Measurements from ENCODE around the gene PODXL. TPM values are rescaled to one million over a fixed set of nuclear protein-coding genes. Genes with fewer than 3 reads are reported as not detected.

Gene PODXL
- total and polyA plus RNA-seq, 2 donors (not counting 3 experiments of a cell fraction or from before 2014, with no cell fraction given): 86.4 to 156 TPM

- Histone ChIP-seq H3K79me2 (ENCODE audit: control insufficient read depth, insufficient read depth, low read length) (peaks cover 89% of the 10 kb centered on the region), H3K9me3 (replicated peaks; ENCODE audit: control insufficient read depth, insufficient read depth, low read length) (no peaks in the 10 kb centered on the region), H3K9ac (replicated peaks; ENCODE audit: extremely low read depth, insufficient read depth, low read length) (no peak overlapping the region), H3K27ac (ENCODE audit: insufficient read depth, low read depth, low read length) (no peak overlapping the region), H3K36me3 (ENCODE audit: control insufficient read depth in 2 of 2, extremely low read depth in 1 of 2, insufficient read depth in 2 of 2, low read length in 2 of 2) (no peaks in the 10 kb centered on the region), H3K4me1 (ENCODE audit: control insufficient read depth, extremely low read depth, insufficient read depth, low read length) (peaks cover 29% of the 10 kb centered on the region), H3K27me3 (ENCODE audit: control insufficient read depth in 2 of 2, insufficient read depth in 2 of 2, low read length in 2 of 2) (no peaks in the 10 kb centered on the region), H3K4me3 (replicated peaks in 1 of 3; ENCODE audit: insufficient read depth in 1 of 3, low read depth in 1 of 3, low read length in 3 of 3) (no peak overlapping the region), H2AFZ (ENCODE audit: low read depth, low read length) (no peak overlapping the region), H4K20me1 (replicated peaks; ENCODE audit: control insufficient read depth, extremely low read depth, insufficient read depth, low read length) (no peaks in the 10 kb centered on the region), H3K4me2 (ENCODE audit: insufficient read depth, low read length) (no peak overlapping the region), H3K9me1 (replicated peaks; ENCODE audit: control insufficient read depth, extremely low read depth, insufficient read depth, low read length) (no peaks in the 10 kb centered on the region)
- FAIRE-seq: no peak
- ChIA-PET POLR2A (no interaction called here), CTCF (interaction anchor here (0.5 to 4.7 kb wide), 22 partner anchors 12 to 458 kb away, joined by 3 to 29 read pairs (median 4); no protein-coding TSS in a partner anchor)
- DNase-seq (ENCODE audit: low read depth, low spot score): peak; percentile 57
- intact Hi-C loops (cut with micrococcal nuclease) (loop anchor here (1.0 kb wide), 1 partner anchor 8 kb away; no protein-coding TSS in a partner anchor), dilution Hi-C loops (cut with MboI; ENCODE audit: extremely low pct_ligation_motif_present, low sequenced_read_pairs) (no loop called here)
- TF ChIP-seq CTCF (IDR thresholded peaks at IDR 0.05; ENCODE audit: extremely low read depth in 1 of 2, insufficient read depth in 1 of 2, low read depth in 1 of 2, low read length in 2 of 2) (peak; percentile 83 to 85), GATA2 (IDR thresholded peaks at IDR 0.05; ENCODE audit: insufficient read depth, insufficient read length, low read depth, low read length) (no peak)
- no TSS peak for BruUV-seq (replicated peaks)
These were observed 9.8 kb downstream of the PODXL start for GRCh38 chr7:131546583-131547141.

- TF ChIP-seq FOS (IDR thresholded peaks at IDR 0.05; ENCODE audit: borderline replicate concordance, insufficient read depth, low read length): no peak
- TF ChIP-seq CTCF (IDR thresholded peaks at IDR 0.05; ENCODE audit: extremely low read depth in 1 of 2, insufficient read depth in 1 of 2, low read depth in 1 of 2, low read length in 2 of 2): no peak
- no peak for TF ChIP-seq MYC (IDR thresholded peaks at IDR 0.05; ENCODE audit: low read depth, low read length)
- TF ChIP-seq JUN (IDR thresholded peaks at IDR 0.05; ENCODE audit: borderline replicate concordance, insufficient read depth, insufficient read length, low read depth): no peak
- no peak for TF ChIP-seq POLR2AphosphoS5 (IDR thresholded peaks at IDR 0.05; ENCODE audit: insufficient read depth, low read depth, low read length)
- TF ChIP-seq GATA2 (IDR thresholded peaks at IDR 0.05; ENCODE audit: insufficient read depth, insufficient read length, low read depth, low read length): no peak
- TF ChIP-seq POLR2A (IDR thresholded peaks at IDR 0.05; ENCODE audit: low read depth, low read length): no peak
- TF ChIP-seq MAX (IDR thresholded peaks at IDR 0.05; ENCODE audit: insufficient read depth, insufficient read length): no peak
- TF ChIP-seq EZH2 (IDR thresholded peaks at IDR 0.05; ENCODE audit: borderline replicate concordance, low read depth, low read length, severe bottlenecking): no peak
- H3K4me3 ChIP-seq (replicated peaks in 1 of 3; ENCODE audit: insufficient read depth in 1 of 3, low read depth in 1 of 3, low read length in 3 of 3): no peak overlapping the region
- no peak overlapping the region for H2AFZ ChIP-seq (ENCODE audit: low read depth, low read length)
- intact Hi-C loops (cut with micrococcal nuclease) (loop anchor here (1.0 kb wide), 1 partner anchor 8 kb away; no protein-coding TSS in a partner anchor), dilution Hi-C loops (cut with MboI; ENCODE audit: extremely low pct_ligation_motif_present, low sequenced_read_pairs) (no loop called here)
- DNase-seq (ENCODE audit: low read depth, low spot score) (peak; percentile 23), FAIRE-seq (peak; percentile 54)
- ChIA-PET CTCF (interaction anchor here (0.9 to 4.7 kb wide), 18 partner anchors 8 to 111 kb away, joined by 3 to 29 read pairs (median 7); no protein-coding TSS in a partner anchor), POLR2A (interaction anchor here (0.6 kb wide), 1 partner anchor 639 kb away, joined by 7 read pairs; no protein-coding TSS in a partner anchor)
- no peaks in the 10 kb centered on the region for H3K9me1 ChIP-seq (replicated peaks; ENCODE audit: control insufficient read depth, extremely low read depth, insufficient read depth, low read length)
- H3K27me3 ChIP-seq (ENCODE audit: control insufficient read depth in 2 of 2, insufficient read depth in 2 of 2, low read length in 2 of 2): no peaks in the 10 kb centered on the region
- peaks cover 31% of the 10 kb centered on the region for H3K4me1 ChIP-seq (ENCODE audit: control insufficient read depth, extremely low read depth, insufficient read depth, low read length)
- no peaks in the 10 kb centered on the region for H3K36me3 ChIP-seq (ENCODE audit: control insufficient read depth in 2 of 2, extremely low read depth in 1 of 2, insufficient read depth in 2 of 2, low read length in 2 of 2)
- H3K27ac ChIP-seq (ENCODE audit: insufficient read depth, low read depth, low read length): no peak overlapping the region
- no peak overlapping the region for H3K9ac ChIP-seq (replicated peaks; ENCODE audit: extremely low read depth, insufficient read depth, low read length)
- BruUV-seq (replicated peaks): no TSS peak
- H3K79me2 ChIP-seq (ENCODE audit: control insufficient read depth, insufficient read depth, low read length): peaks cover 88% of the 10 kb centered on the region
- no peaks in the 10 kb centered on the region for H3K9me3 ChIP-seq (replicated peaks; ENCODE audit: control insufficient read depth, insufficient read depth, low read length)
- H3K4me2 ChIP-seq (ENCODE audit: insufficient read depth, low read length): peak overlapping the region; percentile 32
- H4K20me1 ChIP-seq (replicated peaks; ENCODE audit: control insufficient read depth, extremely low read depth, insufficient read depth, low read length): no peaks in the 10 kb centered on the region
These were observed 10.3 kb downstream of the PODXL start for GRCh38 chr7:131546126-131546525.

Measured in endothelial cell of umbilical vein (primary cell).